Inflammatory macrophage (primary cell): ENCODE measurements around the gene HMGCL.
A peak's percentile ranks its signal among the peaks of the same experiment; 100 is the strongest.
"Not testable (repeated sequence)": the region's sequence is repeated elsewhere in the genome, so short reads cannot be mapped to it uniquely, and the experiment has no call there.

Experiments
- DNase-seq, 2 donors: peaks; one replicate each; pipeline ENCODE4 v3.0.0-alpha.2; 2020 to 2022
- total RNA-seq, 18 experiments: gene quantifications; one replicate each; lab custom pipeline; 2026; ENCODE audit warnings: mixed read lengths in 6 of 18, inconsistent platforms in 2 of 18; lab: John Stamatoyannopoulos, UW

HMGCL gene
- total RNA-seq: 17.0 to 78.3 (median 51.0) reads per million in 18 experiments

DNA sequence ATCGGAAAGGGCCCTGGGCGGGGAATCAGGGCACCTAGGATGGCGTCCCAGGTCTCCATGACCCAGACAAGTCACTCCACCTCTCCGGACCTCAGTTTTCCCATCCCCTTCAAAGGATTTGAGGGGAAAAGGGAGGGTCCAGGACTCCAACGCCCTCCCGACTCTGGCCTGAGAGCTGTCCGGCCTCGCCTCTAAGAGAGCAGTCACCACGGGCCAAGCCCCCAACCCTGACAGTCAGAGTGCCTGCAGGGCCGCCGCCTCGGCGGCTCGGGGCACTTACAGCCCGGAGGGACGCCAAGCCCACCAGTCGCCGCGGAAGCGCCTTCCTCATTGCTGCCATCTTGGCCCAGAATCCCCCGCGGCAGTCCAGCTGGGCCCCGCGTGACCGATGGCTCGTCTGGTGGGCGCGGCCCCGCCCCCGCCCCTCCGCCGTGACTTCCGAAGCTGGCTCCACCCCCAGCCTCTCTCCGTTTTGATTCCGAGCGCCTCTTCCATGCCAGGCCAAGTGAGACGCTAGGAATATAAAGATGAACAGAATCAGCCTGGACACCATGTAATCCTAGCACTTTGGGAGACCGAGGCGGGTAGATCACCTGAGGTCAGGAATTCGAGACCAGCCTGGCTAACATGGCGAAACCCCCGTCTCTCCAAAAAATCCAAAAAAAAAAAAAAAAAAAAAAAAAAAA is at the start of gene HMGCL:
Gene HMGCL, minus strand, starts transcription at position 354 of the 686 bp plus-strand sequence. Its CDS starts 14 bp downstream, at position 340.
- peak; percentile 94 to 95 for DNase-seq

DNA sequence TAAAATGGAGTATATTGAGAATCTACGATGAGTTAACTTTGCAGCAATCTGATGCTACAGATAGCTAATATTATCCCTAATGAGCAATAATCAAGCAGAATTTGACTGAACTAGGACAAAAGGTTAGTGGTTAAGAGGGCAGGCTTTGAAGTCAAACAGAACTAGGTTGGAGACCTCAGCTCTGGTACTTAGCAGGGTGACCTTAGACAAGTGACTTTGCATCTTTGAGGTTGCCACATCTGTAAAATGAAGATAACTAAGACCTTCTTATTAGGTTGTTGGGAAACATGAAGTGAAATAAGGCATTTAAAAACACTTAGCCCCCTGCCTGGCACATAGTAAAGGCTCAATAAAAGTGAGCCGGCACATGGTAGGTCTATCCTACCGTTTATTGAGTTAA is 47.2 kb upstream of the HMGCL start:
- no peak for DNase-seq

DNA sequence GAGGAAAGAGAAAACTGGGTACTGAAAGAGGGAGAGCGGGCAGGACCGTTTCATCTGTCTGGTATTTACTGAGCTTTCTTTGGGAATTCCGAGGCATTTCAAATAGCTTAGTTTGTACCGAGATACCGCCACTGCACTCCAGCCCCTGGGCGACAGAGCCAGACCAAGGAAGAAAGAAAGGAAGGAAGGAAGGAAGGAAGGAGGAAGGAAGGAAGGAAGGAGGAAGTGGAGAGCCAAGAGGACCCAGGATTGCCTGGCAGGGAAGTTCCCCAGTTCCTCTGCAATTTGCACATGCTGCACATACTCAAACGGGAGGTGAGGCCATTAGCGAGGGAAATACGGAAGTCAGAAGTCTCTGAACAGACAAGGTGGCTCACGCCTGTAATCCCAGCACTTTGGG is 43.8 kb upstream of the HMGCL start:
- peak; percentile 56 to 72 for DNase-seq

DNA sequence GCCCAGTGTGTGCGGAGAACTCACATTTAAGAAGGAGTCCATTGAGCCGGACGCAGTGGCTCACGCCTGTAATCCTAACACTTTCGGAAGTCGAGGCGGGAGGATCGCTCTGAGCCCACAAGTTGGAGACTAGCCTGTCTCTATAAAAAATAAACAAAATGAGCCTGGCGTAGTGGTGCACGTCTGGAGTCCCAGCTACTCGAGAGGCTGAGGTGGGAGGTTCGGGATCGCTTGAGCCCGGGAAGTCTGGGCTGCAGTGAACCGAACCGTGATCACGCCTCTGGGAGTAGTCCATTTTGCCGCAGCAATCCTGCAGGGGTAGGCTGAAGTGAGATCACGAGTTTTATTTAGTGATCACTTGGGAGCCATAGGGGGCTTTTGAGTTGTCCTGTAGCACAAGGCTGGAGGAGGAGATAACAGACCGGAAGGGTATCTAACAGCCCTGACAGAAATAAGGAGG is 43.4 kb upstream of the HMGCL start:
- DNase-seq: no peak

DNA sequence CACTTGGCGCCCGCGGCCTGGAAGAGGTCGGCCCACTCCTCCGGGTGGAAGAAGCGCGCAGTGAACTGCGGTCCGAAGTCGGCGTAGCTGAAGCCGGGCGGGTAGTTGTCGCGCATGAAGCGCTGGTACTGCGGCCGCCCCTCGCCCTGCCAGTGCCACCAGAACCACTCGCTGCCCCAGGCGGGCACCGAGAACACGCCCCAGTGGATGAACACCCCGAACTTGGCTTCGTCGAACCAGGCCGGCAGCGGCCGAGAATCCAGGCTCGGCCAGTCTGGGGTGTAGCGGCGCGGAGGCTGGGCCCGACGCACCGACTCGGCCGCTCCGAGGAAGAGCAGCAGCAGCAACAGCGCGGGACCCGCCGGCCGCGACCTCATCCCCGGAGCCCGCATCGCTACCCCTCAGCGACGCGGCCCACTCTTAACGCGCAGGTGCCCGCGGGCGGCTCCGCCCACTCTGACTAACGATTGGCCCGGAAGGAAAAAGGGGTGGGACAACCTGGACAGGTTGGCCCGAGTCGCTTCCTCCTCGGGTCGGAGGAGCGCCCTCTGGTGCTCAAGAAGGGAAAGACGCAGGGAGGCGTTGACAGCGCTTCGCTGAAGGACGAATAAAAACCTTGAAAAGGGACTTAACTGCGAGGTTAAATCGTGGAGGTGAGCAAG is 42.8 kb upstream of the HMGCL start, which contains the start of gene FUCA1:
Gene FUCA1, minus strand, starts transcription at position 396 of the 662 bp plus-strand sequence. Its CDS starts 4 bp downstream, at position 392.
- peak; percentile 93 to 94 for DNase-seq

DNA sequence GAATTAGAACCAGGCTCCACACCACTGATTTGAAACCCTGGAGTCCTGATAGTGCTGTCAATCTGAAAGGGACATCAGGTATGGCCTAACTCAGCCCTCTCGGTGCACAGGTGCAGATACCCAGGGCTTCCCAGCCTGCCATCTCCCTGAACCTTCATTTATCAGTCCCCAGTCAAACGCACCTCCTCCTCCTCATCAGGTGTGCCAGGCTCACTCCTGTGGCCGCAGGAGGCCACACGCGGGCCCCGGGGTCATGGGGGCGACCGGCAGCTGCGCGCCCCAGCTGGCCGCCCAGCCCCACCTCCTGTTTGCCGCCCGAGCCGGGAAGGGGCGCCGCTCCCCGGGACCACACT is 42.3 kb upstream of the HMGCL start:
- DNase-seq: no peak

DNA sequence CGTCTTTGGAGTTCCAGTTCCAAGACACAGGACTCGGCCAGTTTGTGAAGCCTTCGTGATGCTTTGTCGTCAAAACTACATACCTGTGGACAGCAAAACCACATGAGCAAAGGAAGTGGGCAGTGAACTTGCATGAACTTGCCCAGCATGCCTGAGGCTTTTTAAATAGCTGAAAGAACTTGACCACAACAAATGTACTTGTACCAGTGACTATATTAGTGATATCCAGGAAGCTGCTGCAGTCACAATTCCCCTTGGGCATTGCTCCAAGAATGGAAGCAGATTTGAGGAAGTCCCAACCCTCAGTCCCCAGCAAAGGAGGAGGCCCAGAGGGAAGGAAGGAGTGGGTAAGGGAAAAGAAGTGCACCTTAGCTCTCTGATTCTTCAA is 40.3 kb upstream of the HMGCL start:
- DNase-seq: peak; percentile 69 to 71

DNA sequence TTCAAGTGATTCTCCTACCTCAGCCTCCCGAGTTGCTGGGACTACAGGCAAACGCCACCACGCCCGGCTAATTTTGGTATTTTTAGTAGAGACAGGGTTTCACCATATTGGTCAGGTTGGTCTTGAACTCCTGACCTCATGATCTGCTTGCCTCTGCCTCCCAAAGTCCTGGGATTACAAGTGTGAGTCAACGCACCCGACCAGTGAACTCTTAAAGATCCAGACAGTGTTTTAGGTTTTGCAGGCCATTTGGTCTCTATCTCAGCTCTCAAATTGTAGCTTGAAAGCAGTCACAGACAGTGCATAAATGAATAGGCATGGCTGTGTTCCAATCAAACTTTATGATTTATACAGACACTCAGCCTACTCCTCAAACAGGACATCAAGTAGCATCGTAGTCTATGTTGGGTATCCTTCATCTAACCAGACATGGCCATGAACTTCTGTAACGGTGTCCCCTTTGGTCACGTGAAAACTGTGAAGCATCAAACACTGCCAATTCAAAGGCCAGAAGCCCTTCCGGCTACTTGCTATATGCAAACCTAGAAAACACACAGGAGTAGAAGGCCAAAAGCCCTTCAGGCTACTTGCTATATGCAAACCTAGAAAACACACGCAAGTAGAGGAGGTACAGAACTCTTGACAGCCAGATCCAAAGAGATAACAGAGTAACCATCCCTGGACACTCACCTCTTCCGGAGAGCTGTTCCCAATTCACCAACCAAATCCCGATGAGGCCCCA is 39.7 kb upstream of the HMGCL start:
- no peak for DNase-seq

DNA sequence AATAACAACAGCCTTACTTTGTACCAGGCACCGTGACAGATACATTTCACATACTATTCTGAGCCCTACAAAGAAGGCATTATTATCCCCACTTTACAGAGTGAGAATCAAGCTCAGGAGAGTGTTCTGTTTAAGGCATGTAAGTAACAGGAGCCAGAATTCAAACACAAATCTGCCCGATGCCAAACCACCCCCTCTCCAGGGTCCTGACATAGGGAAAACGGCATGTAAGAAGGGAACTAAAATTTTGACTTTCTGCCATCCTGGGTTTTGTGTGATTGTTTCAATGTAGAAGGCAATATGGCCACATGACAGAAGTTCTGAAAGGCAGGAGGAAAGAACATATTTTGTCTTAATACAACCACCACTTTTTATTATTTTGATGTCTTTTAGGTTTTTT is 37.4 kb upstream of the HMGCL start:
- no peak for DNase-seq

DNA sequence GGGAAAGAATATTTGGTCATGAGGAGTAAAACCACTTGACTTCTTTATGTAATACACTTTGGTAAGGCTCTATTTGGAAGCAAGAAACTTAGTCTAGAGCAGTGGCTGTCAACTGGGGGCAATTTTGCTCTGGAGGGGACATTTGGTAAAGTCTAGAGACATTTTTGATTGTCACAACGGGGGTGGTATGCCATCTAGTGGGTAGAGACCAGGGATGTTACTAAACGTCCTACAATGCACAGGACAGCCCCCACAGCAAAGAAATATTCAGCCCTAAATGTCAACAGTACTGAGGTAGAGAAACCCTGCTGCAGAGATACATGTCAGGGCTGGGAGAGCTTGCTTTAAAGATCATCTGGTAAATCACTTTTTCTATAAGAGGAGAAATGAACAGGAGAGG is 29.3 kb upstream of the HMGCL start:
- peak; percentile 9 to 22 for DNase-seq

DNA sequence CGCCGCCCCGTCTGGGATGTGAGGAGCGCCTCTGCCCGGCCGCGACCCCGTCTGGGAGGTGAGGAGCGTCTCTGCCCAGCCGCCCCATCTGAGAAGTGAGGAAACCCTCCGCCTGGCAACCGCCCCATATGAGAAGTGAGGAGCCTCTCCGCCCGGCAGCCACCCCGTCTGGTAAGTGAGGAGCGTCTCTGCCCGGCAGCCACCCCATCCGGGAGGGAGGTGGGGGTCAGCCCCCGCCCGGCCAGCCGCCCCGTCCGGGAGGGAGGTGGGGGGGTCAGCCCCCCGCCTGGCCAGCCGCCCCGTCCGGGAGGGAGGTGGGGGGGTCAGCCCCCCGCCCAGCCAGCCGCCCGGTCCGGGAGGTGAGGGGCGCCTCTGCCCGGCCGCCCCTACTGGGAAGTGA is 27.9 kb upstream of the HMGCL start:
- not testable (repeated sequence) for DNase-seq

DNA sequence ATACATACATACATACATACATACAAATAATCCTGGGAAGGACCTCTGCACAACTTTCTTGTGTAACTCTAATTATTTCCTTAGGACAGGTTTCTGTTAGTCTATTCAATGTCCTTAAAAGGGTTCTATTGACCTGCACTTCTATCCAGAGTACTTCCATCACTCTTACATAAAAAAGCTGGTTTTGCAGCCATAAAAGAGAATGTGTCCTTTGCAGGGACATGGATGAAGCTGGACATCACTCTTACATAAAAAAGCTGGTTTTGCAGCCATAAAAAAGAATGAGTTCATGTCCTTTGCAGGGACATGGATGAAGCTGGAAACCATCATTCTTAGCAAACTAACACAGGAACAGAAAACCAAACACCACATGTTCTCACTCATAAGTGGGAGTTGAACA is 26.2 kb upstream of the HMGCL start:
- not testable (repeated sequence) for DNase-seq

DNA sequence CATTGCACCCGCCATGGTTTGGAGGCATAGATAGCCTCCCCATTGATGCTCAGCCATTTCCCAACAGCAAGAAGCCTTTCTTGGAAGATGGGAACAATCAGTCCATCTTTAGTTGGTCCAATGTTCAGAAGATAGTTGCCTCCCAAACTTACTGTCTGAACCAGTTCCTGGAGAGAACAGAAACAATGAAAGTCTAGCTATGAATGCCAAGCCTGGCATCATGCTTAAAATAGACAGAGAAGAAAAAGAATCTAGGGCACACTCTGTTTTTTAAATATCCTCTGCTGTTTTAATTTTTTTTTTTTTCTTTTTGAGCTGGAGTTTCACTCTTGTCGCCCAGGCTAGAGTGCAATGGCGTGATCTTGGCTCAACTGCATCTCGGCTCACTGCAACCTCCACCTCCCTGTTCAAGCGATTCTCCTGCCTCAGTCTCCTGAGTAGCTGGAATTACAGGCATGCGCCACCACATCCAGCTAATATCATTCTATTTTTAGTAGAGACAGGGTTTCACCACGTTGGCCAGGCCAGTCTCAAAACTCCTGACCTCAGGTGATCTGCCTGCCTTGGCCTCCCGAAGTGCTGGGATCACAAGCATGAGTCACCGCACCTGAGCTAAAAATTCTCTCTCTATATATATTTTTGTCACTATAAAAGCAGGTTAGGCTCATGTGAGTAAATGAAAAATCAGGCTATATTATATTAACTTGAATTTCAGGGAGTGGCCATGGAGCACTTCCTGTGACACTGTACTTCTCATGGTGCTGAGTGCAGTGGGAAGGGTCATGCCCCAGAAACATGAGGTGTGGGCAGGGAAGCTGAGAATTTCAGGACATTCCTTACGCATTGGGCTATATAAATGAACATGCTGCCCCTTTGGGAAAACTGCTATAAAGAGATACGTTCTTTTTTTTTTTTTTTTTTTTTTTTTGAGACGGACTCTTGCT is 23.7 kb upstream of the HMGCL start:
- no peak for DNase-seq

DNA sequence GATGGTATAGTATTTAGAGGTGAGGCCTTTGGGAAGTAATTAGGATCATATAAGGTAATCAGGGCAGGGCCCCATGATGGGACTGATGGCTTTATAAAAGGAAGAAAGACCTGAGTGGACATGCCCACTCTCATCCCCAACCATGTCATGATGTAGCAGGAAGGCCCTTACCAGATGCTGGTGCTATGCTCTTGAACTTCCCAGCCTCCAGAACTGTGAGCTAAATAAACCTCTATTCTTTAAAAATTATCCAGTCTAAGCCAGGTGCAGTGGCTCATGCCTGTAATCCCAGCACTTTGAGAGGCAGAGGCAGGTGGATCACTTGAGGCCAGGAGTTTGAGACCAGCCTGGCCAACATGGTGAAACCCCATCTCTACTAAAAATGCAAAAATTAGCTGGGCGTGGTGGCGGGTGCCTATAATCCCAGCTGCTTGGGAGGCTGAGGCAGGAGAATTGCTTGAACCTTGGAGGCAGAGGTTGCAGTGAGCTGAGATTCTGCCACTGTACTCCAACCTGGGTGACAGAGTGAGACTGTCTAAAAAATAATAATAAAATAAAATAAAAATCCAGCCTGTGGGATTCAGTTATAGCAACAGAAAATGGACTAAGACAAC is 22.4 kb upstream of the HMGCL start:
- not testable (repeated sequence) for DNase-seq

DNA sequence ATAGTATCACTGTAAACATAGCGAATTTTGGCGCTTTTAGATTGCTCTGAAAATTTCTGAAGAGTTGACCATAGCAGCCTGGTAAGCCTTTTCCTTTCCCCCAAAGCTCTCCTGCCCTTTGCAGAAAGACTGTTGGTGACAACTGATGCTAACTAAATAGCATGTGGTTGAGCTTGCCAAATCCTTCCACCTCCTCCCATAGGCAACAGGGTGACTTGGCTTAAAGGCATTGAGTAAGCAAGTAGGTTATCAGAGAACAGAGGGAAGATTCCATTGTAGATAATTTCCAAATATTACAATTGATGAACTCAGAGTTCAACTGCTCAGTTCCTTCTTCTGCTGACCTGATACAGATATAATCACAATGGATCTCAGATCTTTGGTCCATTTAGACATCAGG is 19.9 kb upstream of the HMGCL start:
- peak in 1 of 2 donors; percentile 46 for DNase-seq

DNA sequence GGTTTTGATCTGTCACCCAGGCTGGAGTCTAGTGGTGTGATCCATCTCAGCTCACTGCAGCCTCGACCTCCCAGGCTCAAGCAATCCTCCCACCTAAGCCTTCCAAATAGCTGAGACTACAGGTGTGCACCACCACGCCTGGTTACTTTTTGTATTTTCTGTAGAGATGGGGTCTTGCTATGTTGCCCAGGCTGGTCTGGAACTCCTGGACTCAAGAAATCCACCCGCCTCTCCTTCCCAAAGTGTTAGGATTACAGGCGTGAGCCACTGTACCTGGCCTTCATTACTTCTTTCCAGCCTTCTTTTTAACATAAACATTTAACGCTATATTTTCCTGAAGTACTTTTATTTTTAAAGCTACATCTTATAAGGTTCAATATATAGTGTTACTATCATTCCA is 18.4 kb upstream of the HMGCL start:
- no peak for DNase-seq

DNA sequence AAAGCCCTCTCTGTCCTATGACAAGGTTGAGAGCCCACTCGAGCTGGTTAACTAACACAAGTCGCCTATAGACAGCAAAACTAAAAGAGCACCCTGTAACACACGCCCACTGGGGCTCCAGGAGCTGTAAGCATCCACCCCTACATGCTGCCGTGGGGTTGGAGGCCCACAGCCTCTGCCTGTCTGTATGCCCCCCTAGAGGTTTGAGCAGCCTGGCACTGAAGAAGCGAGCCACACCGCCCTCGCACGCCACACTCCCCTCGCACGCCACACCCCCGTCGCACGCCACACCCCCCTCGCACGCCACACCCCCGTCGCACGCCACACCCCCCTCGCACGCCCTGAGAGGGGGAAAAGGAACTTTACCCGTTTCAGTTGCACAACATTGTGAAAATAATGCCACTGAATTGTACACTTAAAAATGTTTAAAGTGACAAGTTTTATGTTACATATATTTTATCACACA is 13.2 kb upstream of the HMGCL start:
- peak; percentile 54 to 74 for DNase-seq

DNA sequence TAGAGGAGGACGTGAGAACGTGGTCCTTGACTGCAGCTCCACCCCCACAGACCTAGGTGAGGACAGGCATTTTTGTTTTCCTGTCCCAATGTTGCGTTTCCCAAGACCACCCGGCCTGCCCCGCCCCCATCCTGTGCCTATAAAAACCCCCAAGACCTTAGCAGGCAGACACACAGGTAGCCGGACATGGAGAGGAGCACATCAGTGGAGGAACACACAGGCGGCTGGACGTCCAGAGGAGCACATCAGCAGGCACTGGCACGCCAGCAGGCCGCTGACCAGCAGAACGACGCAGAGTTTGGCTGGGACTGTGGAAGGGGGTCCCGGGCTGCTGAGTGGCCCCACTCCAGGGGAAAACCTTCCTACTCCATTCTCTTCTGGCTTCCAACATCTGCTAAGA is 12.7 kb upstream of the HMGCL start:
- no peak for DNase-seq

DNA sequence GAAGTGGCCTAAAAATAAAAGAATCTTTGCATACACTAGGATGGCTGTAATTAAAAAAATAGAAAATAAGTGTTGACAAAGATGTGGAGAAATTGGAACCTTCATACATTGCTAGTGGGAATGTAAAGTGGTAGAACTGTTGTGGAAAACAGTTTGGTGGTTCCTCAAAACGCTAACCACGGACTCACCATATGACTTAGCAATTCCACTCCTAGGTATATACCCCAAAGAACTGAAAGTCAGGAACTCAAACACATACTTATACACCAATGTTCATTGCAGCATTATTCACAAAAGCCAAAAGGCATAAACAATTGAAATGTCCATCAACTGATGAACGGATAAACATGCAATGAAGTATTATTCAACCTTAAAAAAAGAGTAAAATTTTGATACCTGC is 10.8 kb upstream of the HMGCL start:
- DNase-seq: peak; percentile 29 to 30

DNA sequence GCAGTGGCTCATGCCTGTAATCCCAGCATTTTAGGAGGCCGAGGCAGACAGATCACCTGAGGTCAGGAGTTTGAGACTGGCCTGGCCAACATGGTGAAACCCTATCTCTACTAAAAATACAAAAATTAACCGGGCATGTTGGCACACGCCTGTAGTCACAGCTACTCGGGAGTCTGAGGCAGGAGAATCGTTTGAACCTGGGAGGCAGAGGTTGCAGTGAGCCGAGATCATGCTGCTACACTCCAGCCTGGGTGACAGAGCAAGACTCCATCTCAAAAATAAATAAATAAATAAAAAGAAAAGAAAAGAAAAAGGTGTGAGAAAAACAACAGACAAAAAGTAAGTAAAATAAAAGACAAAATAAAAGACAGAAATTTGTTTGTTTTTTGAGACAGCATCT is 8.9 kb upstream of the HMGCL start:
- DNase-seq: not testable (repeated sequence)

DNA sequence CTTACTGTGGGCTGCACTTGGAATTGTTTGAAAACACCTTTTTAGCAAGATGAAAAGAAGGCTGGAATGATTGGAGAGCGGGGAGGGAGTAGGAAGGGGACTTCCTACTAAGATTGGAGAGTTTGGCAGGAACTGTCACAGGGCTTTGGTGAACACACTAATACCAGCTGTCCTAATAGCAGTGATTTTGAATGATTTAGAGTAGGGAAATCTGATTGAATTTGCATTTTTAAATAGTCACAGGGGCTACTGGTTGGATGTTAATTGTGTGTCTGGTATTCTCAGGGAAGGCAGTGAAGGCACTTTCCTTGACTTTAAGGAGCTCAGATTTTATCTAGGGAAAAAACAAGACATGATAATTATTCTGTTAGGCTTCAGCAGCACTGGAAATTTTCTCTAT is 2.5 kb upstream of the HMGCL start:
- DNase-seq: no peak

DNA sequence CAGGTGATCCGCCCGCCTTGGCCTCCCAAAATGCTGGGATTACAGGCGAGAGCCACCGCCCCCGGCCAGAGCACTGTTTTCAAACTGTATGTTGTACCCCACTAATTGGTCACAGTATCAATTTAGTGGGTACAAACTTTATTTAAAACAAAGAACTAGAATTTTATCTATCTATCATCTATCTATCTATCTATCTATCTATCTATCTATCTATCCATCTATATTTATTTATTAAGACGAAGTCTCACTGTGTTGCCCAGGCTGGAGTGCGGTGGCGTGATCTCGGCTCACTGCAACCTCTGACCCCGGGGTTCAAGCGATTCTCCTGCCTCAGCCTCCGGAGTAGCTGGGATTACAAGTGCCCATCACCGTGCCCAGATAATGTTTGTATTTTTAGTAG is 1.4 kb upstream of the HMGCL start:
- not testable (repeated sequence) for DNase-seq
